Subcutaneous adipose tissue (tissue), 4 donors: Measurements from ENCODE around the gene NEK8. TPM values are rescaled to one million over a fixed set of nuclear protein-coding genes. Genes with fewer than 3 reads are reported as not detected.

Experiments
- CTCF ChIP-seq: fragments of 450-650 bp; IDR thresholded peaks from one replicate; pipeline ENCODE4 v1.5.1; 2016; ENCODE audit warnings: low read depth, mild to moderate bottlenecking, control low read depth, antibody characterized with exemption, moderate library complexity
- total RNA-seq, 4 donors: library from RNA; depleted of rRNA; stranded (reverse); fragments of >200 nt; gene quantifications; one replicate each; pipeline ENCODE4 v1.1.0, GENCODE V29; 2016

NEK8 gene
- total RNA-seq, 4 donors from 2014 or later = 2.2 to 4.5 (median 2.9) TPM

- TF ChIP-seq CTCF = no peak
Observed at GRCh38 chr17:28747051-28747691, 18.6 kb downstream of the NEK8 start.

- TF ChIP-seq CTCF = no peak
Observed at GRCh38 chr17:28747801-28748750, 19.5 kb downstream of the NEK8 start.

- no peak for TF ChIP-seq CTCF
Observed at GRCh38 chr17:28748852-28749515, 20.4 kb downstream of the NEK8 start.

DNA sequence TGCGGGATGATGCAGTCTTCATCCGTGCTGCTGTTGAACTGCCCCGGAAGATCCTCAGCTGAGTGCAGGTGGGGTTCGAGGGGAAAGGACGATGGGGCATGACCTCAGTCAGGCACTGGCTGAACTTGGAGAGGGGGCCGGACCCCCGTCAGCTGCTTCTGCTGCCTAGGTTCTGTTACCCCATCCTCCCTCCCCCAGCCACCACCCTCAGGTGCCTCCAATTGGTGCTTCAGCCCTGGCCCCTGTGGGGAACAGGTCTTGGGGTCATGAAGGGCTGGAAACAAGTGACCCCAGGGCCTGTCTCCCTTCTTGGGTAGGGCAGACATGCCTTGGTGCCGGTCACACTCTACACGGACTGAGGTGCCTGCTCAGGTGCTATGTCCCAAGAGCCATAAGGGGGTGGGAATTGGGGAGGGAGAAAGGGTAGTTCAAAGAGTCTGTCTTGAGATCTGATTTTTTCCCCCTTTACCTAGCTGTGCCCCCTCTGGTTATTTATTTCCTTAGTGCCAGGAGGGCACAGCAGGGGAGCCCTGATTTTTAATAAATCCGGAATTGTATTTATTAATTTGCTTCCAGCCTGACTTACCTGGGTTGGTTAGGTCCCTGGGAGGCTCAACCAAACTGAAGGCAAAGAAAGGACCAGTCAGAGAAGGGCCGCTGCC lies 21.1 kb downstream of the NEK8 start:
- no peak for TF ChIP-seq CTCF

- no peak for TF ChIP-seq CTCF
Observed at GRCh38 chr17:28750178-28751047, 21.8 kb downstream of the NEK8 start.

- no peak for TF ChIP-seq CTCF
Observed at GRCh38 chr17:28751600-28752366, 23.2 kb downstream of the NEK8 start.
